GM18498 (cell line): ENCODE results near the gene MC2R.
"Not testable (repeated sequence)": the region's sequence is repeated elsewhere in the genome, so short reads cannot be mapped to it uniquely, and the experiment has no call there.

Experiments
- ATAC-seq: cut with Tn5 transposase; IDR thresholded peaks from one replicate; pipeline ENCODE4 v1.9.1; 2021; ENCODE audit warnings: mild to moderate bottlenecking, moderate library complexity; ENCODE audit not compliant: unreplicated experiment

MC2R gene

DNA sequence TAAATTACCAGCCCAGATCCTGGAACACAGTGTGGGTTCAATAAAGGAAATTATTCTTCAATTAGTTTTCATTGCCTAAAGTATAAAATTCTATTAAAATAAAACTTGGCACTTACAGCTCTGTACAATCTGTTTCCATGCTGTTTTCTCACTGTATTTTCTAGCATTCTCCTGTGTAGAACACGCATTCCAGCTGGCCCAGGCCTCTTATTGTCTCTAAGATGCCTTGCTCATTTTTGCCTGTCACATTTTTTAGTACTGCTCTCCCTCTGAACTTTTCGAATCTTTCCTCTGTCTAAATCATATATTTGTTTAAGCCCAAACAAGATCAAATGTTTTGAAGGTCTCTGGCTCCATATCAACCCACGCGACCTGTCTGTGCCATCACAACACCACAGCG, 20.8 kb downstream of the MC2R start:
- ATAC-seq, result no peak

DNA sequence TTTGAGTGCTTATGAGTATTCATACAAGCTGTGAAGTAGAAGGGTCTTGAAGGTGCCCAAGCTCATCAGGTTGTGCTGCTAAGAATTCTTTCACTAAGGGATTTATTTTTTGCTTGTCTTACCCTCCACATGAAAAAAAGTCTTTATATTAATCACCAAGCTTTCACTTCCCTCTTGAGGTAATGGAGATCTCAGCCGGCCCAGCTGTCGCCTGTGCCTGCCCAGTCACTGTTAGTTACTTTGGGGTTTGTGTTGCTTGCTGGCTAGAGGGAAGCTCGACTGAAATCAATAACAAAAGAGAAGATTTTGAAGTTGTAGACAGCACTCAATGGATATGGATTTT, 21.9 kb downstream of the MC2R start:
- ATAC-seq, result peak; percentile 99

DNA sequence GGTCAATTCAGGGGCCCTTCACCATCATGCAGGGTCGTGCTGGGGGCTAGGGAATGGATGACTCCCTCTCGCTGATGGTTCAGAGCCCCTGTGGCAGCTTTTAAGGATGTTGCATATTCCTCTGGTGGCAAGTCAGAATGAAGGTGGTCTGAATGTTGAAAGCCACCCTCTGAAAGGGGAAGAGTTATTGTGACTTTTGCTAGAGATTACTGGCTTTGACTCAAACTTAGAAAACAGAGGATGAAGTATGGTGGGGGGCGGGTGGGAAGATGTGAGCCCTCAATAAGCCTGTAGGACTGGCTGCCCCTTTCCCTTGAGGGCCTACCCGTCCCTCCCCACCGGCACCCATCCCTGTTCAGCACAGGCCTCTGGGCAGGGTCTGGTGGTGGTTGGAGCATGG, 23.2 kb downstream of the MC2R start:
- no peak for ATAC-seq

GRCh38 chr18:13890761-13891361, 24.5 kb downstream of the MC2R start:
- ATAC-seq, result no peak

GRCh38 chr18:13889671-13890070, 25.7 kb downstream of the MC2R start:
- no peak for ATAC-seq

DNA sequence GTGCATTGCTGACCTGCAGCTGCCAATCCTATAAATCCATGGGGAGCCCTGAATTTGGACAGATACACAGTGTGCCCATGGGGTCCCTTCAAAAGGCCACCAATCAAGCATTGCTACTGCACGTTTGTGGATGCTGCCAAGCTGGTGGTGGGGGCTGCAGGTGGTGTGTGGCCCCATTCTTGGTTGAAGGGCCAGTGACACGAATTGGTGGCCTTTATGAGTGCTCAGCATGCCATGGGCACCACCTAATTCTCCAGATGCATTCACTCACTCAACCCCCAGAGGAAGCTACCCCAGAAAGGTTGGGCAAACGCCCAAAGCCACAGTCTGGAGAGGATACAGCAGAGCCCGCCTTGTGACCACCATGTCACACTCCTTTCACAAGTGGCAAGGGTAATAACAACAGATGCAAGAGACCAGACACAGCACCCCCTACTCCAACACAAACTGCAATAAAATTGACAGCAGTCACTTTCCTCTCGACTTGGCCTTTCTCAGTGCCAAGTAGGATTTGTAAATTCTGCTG, 27.1 kb downstream of the MC2R start:
- no peak for ATAC-seq

DNA sequence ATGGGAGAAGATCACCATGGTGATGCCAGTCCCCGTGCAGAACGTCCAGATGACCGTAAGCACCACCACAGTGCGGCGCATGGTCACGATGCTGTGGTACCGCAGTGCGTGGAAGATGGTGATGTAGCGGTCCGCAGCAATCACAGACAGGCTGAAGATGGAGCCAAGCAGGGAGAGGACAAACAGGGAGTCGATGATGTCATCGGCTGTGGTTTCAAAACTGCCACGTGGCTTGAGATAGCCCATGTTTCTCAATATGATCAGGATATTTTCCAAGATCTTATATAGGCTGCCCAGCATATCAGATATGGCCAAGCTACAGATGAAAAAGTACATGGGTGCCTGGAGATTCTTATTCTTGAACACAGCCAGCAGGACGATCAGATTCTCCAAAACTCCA, 30.3 kb downstream of the MC2R start:
- ATAC-seq, result no peak

DNA sequence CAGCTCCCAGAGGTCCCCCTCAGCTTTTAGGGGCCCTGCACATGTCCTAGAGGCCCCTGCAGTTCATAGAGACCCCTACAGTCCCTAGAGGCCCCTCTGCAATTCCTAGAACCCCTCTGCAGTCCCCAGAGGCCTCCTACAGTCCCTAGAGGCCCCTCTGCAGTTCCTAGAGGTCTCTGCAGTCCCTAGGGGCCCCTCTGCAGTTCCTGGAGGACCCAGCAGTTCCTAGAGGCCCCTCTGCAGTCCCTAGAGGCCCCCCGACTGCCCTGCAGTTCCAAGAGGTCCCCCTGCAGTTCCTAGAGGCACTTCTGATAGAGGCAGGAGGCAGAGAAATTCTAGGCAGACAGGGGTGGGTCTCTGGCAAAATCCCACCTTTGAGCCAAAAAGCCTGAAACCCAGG, 35.4 kb downstream of the MC2R start:
- ATAC-seq, result no peak

DNA sequence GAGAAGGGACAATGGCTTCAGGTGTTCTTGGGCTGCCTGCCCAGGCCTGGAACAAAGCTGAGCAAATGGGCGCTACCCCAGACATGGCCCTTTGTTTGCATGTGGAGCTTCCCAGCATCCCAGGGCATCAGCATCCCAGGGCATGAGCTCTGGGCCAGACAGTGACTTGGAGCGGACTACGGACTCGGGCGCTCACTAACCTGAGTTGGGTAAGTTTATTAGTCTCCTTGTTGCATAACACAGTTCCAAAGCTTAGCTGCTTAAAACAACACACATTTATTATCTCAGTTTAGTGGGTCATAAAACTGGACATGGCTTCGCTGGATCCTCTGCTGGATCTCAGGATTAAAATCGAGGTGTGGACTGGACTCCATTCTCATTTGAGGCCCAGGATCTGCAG, 35.8 kb downstream of the MC2R start:
- no peak for ATAC-seq

DNA sequence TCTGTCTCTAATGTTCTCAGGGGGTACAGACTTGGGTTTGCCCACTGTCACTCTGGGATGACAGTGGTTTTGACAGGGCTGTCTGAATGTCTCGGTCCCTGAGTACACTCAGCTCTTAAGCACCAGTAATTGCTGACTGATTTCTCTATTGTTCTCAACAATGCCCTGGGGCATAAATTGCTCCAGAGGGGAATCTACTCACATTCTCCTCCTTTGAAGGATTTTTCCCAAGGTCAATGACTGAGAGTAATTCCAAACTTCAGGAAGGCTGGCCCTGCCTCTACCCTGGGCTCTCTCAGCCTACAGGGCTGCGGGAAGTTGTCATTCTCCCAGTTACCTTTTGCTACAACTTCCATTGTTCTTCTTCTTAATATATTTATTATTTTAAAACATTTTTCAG, 36.5 kb downstream of the MC2R start:
- ATAC-seq, result no peak

DNA sequence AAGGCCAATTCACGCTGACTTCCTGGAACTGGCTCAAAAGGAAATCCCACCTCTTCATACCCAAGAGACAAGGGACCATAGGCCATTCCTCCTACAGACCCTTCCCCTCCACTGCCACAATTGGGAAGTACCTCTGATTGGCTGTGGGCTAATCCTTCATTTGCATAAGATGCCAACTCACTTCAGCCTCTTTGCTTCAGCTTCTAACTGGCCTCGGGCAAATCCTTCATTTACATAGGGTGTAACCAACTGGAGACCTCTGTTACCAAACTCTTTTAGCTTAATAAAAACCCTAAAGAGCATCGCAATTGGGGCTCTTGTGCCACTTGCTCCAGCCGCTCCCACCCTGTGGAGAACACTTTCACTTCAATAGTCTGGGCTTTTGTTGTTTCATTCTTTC, 38.2 kb downstream of the MC2R start:
- no peak for ATAC-seq

DNA sequence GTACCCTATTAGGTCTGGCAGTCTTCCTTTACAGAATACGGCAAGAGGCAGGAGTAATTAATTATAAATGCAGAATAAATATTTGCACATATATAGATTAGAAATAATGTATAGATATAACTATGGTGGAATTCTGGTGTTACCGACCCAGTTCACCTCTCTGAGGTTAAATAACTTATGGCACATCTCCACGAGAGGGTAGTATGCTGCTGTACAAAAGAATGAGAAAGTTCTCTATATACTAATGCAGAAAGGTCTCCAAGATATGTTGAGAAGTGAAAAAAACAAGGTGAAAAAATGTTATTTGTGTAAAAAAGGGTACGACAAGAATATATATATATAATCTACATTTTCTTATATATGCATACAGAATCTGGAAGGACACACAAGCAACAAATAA, 40.8 kb downstream of the MC2R start:
- no peak for ATAC-seq

GRCh38 chr18:13872932-13873331, 42.4 kb downstream of the MC2R start:
- ATAC-seq, result no peak

DNA sequence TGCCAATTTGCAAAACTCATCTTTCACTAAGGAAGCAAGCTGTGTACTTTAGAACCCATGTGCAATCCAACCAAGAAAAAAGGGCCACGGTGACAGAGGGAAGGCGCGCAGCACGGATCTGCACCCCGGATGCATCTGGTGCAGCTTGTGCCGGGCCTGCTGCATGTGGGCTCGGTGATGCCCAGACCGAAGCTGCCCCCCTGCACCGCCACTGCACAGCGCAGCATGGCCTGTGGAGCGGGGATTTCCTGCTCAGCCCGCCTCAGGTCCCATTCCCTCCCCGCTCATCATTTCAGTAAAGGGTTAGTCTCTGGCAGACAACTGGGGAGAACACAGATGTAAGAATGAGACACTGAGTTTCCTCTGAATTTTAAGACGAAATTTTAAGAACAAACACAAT, 43.0 kb downstream of the MC2R start:
- no peak for ATAC-seq

DNA sequence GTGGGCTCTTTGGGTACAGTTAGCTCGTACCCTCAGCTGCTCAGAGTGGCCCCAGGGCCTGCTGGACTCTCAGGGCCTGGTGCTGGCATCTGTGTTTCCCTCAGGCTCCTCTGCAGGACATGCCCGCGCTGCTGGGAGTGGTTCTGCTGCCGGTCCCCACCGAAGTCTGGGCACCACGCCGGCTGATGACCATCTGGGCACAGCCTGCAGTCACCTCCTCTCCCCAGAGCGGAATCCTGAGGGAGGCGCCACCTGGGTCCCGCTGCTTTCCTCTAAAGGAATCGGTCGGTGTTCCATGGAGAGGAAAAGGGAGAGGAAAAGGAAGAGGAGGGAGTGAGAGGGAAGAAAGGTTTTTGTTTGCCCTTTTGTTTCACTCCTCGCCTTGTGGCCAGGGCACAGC, 43.6 kb downstream of the MC2R start:
- no peak for ATAC-seq

- ATAC-seq, result no peak
Measured at GRCh38 chr18:13868501-13869271, 46.6 kb downstream of the MC2R start.

- ATAC-seq, result not testable (repeated sequence)
Measured at GRCh38 chr18:13862898-13863297, 52.4 kb downstream of the MC2R start.

DNA sequence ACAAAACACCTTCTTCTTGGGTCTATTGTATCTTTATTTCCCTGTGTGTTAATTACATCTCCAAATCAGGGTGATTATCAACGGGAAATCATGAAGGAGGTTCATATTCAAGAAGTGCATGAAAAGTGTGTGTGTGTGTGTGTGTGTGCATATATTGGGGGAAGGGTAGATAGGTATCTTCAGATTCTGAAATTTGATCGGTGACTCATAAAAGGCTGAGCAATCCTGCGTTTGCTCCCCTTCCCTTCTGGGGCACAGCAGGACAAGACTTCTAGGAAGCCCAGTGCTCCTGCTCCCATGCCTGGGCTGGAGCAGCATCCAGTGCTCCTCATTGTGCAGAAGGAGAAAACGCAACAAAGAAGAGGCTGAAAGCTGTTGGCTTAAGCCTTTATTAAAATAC, 65.5 kb downstream of the MC2R start:
- no peak for ATAC-seq

DNA sequence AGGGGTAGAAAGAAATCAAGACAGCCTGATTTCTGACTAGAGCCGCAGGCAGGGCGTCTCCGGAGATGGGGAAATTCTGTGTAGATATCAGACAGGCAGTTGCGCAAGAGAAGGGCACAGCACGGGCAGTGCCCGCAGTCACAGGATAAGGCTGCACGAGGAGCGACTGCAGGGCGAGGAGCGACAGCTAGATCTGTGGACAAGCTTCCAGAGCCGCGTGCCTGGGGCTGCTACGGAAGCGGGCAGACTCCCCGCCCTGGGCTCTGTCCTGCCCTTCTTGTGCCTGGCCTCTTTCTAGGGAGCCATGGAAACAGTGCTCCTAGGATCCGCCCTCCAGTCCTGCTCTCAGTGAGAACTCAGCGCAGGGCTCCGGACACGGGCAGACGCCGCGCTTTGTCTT, 78.8 kb downstream of the MC2R start:
- ATAC-seq, result no peak

- no peak for ATAC-seq
Measured at GRCh38 chr18:13835202-13835601, 80.1 kb downstream of the MC2R start.

GRCh38 chr18:13834496-13835015, 80.8 kb downstream of the MC2R start:
- no peak for ATAC-seq
